SJSA1 (cell line): Measurements from ENCODE around the gene IFT22. TPM values are rescaled to one million over a fixed set of nuclear protein-coding genes. Genes with fewer than 3 reads are reported as not detected.
"Not testable (repeated sequence)": the region's sequence is repeated elsewhere in the genome, so short reads cannot be mapped to it uniquely, and the experiment has no call there.

Experiments
- DNase-seq, 2 experiments: peaks; one replicate each; pipeline ENCODE4 v3.0.0-alpha.2; 2015 to 2020; ENCODE audit warnings: low spot score in 2 of 2, low read depth in 1 of 2
- H3K27ac ChIP-seq: fragments of 250-450 bp; sonication (Bioruptor Pico); 2 replicates; pipeline ENCODE4 v1.5.1; 2020; ENCODE audit warnings: mild to moderate bottlenecking, moderate library complexity
- H3K27me3 ChIP-seq: fragments of 250-450 bp; sonication (Bioruptor Pico); replicated peaks from 2 replicates; pipeline ENCODE4 v1.5.1; 2020; ENCODE audit warnings: mild to moderate bottlenecking, moderate library complexity
- H3K36me3 ChIP-seq: fragments of 250-450 bp; sonication (Bioruptor Pico); 2 replicates; pipeline ENCODE4 v1.5.1; 2020; ENCODE audit warnings: mild to moderate bottlenecking
- H3K4me1 ChIP-seq: fragments of 250-450 bp; sonication (Bioruptor Pico); replicated peaks from 2 replicates; pipeline ENCODE4 v1.6.1; 2021; ENCODE audit warnings: mild to moderate bottlenecking
- H3K4me3 ChIP-seq: fragments of 250-450 bp; sonication (Bioruptor Pico); 2 replicates; pipeline ENCODE4 v1.5.1; 2020; ENCODE audit warnings: mild to moderate bottlenecking
- H3K9me3 ChIP-seq: fragments of 250-450 bp; sonication (Bioruptor Pico); replicated peaks from 2 replicates; pipeline ENCODE4 v1.5.1; 2020; ENCODE audit warnings: mild to moderate bottlenecking
- total RNA-seq: library from RNA; depleted of rRNA; stranded (reverse); fragments of >200 nt; shearing (Covaris generic); gene quantifications from 2 replicates; pipeline ENCODE4 v1.2.3, GENCODE V29; 2014; rRNA removed

Gene IFT22
- 20.9 and 50.3 TPM in 2 replicates for total RNA-seq

- H3K27ac ChIP-seq = peak within 1 kb of the TSS; percentile 72
- H3K36me3 ChIP-seq = no peaks in the 10 kb centered on the region; the same call in 1 of the 2 replicates
- peak; percentile 85 to 94 for DNase-seq
- peak within 1 kb of the TSS; percentile 82 for H3K4me3 ChIP-seq
- H3K4me1 ChIP-seq = peaks cover 9% of the 10 kb centered on the region
- H3K27me3 ChIP-seq = peaks cover 18% of the 10 kb centered on the region
- H3K9me3 ChIP-seq = no peaks in the 10 kb centered on the region
Observed at GRCh38 chr7:101321491-101322401, at the start of gene IFT22. IFT22 (minus strand) TSS chr7:101321812; CDS start chr7:101321709, 103 bp downstream.

- H3K27me3 ChIP-seq = peaks cover 26% of the 10 kb centered on the region
- H3K4me1 ChIP-seq = no peaks in the 10 kb centered on the region; the same call in 1 of the 2 replicates
- H3K27ac ChIP-seq = no peak overlapping the region
- no peaks in the 10 kb centered on the region for H3K9me3 ChIP-seq
- DNase-seq = no peak
- H3K36me3 ChIP-seq = no peaks in the 10 kb centered on the region
- no peak overlapping the region for H3K4me3 ChIP-seq
Observed at GRCh38 chr7:101370836-101371235, 49.2 kb upstream of the IFT22 start.

- H3K4me3 ChIP-seq = no peak overlapping the region
- no peak overlapping the region for H3K27ac ChIP-seq
- H3K36me3 ChIP-seq = no peaks in the 10 kb centered on the region
- no peaks in the 10 kb centered on the region for H3K9me3 ChIP-seq
- H3K4me1 ChIP-seq = peaks cover 5% of the 10 kb centered on the region
- DNase-seq = no peak
- H3K27me3 ChIP-seq = peaks cover 27% of the 10 kb centered on the region
Observed at GRCh38 chr7:101368422-101369165, 47.0 kb upstream of the IFT22 start.

- peaks cover 26% of the 10 kb centered on the region for H3K27me3 ChIP-seq
Observed at GRCh38 chr7:101367676-101368075, 46.1 kb upstream of the IFT22 start.

GRCh38 chr7:101365956-101366355 lies 44.3 kb upstream of the IFT22 start:
- no peak overlapping the region for H3K27ac ChIP-seq

More at GRCh38 chr7:101367676-101368075, 46.1 kb upstream of the IFT22 start:
- H3K9me3 ChIP-seq = no peaks in the 10 kb centered on the region
- no peak for DNase-seq
- H3K36me3 ChIP-seq = no peaks in the 10 kb centered on the region
- no peak overlapping the region for H3K27ac ChIP-seq
- peaks cover 6% of the 10 kb centered on the region for H3K4me1 ChIP-seq
- no peak overlapping the region for H3K4me3 ChIP-seq

GRCh38 chr7:101363734-101364374 lies 42.2 kb upstream of the IFT22 start:
- Histone ChIP-seq H3K36me3 (no peaks in the 10 kb centered on the region), H3K27me3 (peaks cover 33% of the 10 kb centered on the region), H3K9me3 (no peaks in the 10 kb centered on the region), H3K4me3 (no peak overlapping the region), H3K4me1 (peaks cover 6% of the 10 kb centered on the region), H3K27ac (no peak overlapping the region)
- DNase-seq = peak in 1 of 2 experiments; percentile 44

More at GRCh38 chr7:101365956-101366355, 44.3 kb upstream of the IFT22 start:
- H3K36me3 ChIP-seq = no peaks in the 10 kb centered on the region
- no peak for DNase-seq
- peaks cover 35% of the 10 kb centered on the region for H3K27me3 ChIP-seq
- H3K4me3 ChIP-seq = no peak overlapping the region
- H3K9me3 ChIP-seq = no peaks in the 10 kb centered on the region
- H3K4me1 ChIP-seq = peaks cover 6% of the 10 kb centered on the region

- peaks cover 33% of the 10 kb centered on the region for H3K27me3 ChIP-seq
- peaks cover 6% of the 10 kb centered on the region for H3K4me1 ChIP-seq
- no peak for DNase-seq
- H3K9me3 ChIP-seq = no peaks in the 10 kb centered on the region
- no peaks in the 10 kb centered on the region for H3K36me3 ChIP-seq
- H3K27ac ChIP-seq = no peak overlapping the region
- H3K4me3 ChIP-seq = no peak overlapping the region
Observed at GRCh38 chr7:101363196-101363733, 41.7 kb upstream of the IFT22 start.

- H3K27ac ChIP-seq = no peak within 1 kb of the TSS
- DNase-seq = no peak
- H3K9me3 ChIP-seq = no peaks in the 10 kb centered on the region
- H3K27me3 ChIP-seq = peaks cover 29% of the 10 kb centered on the region
- H3K4me1 ChIP-seq = peaks cover 6% of the 10 kb centered on the region
- no peaks in the 10 kb centered on the region for H3K36me3 ChIP-seq
- no peak within 1 kb of the TSS for H3K4me3 ChIP-seq
Observed at GRCh38 chr7:101362334-101363195, 41.0 kb upstream of the IFT22 start, which contains the start of gene COL26A1. COL26A1 (plus strand) TSS chr7:101362875; CDS start chr7:101363033, 158 bp downstream.

GRCh38 chr7:101357433-101357832 lies 35.8 kb upstream of the IFT22 start:
- Histone ChIP-seq H3K36me3 (no peaks in the 10 kb centered on the region), H3K9me3 (no peaks in the 10 kb centered on the region), H3K27me3 (peaks cover 22% of the 10 kb centered on the region), H3K27ac (no peak overlapping the region), H3K4me3 (no peak overlapping the region), H3K4me1 (no peaks in the 10 kb centered on the region)
- DNase-seq = no peak

GRCh38 chr7:101352920-101353308 lies 31.3 kb upstream of the IFT22 start:
- Histone ChIP-seq H3K9me3 (no peaks in the 10 kb centered on the region), H3K4me1 (no peaks in the 10 kb centered on the region), H3K27ac (no peak overlapping the region), H3K27me3 (peaks cover 16% of the 10 kb centered on the region), H3K36me3 (no peaks in the 10 kb centered on the region), H3K4me3 (no peak overlapping the region)
- no peak for DNase-seq

- not testable (repeated sequence) for H3K27ac ChIP-seq, H3K27me3 ChIP-seq, H3K36me3 ChIP-seq, DNase-seq, H3K4me1 ChIP-seq, H3K9me3 ChIP-seq, H3K4me3 ChIP-seq
Observed at GRCh38 chr7:101349300-101349699, 27.7 kb upstream of the IFT22 start.

GRCh38 chr7:101348456-101349067 lies 26.9 kb upstream of the IFT22 start:
- DNase-seq, H3K27ac ChIP-seq, H3K9me3 ChIP-seq, H3K4me1 ChIP-seq, H3K4me3 ChIP-seq, H3K36me3 ChIP-seq, H3K27me3 ChIP-seq: not testable (repeated sequence)
